SJSA1 (cell line): ENCODE results near the gene NIPA2. TPM values are rescaled to one million over a fixed set of nuclear protein-coding genes. Genes with fewer than 3 reads are reported as not detected.

Experiments
- DNase-seq, 2 experiments: peaks; one replicate each; pipeline ENCODE4 v3.0.0-alpha.2; 2015 to 2020; ENCODE audit warnings: low spot score in 2 of 2, low read depth in 1 of 2
- H3K27ac ChIP-seq: fragments of 250-450 bp; sonication (Bioruptor Pico); 2 replicates; pipeline ENCODE4 v1.5.1; 2020; ENCODE audit warnings: mild to moderate bottlenecking, moderate library complexity
- H3K27me3 ChIP-seq: fragments of 250-450 bp; sonication (Bioruptor Pico); replicated peaks from 2 replicates; pipeline ENCODE4 v1.5.1; 2020; ENCODE audit warnings: mild to moderate bottlenecking, moderate library complexity
- H3K36me3 ChIP-seq: fragments of 250-450 bp; sonication (Bioruptor Pico); 2 replicates; pipeline ENCODE4 v1.5.1; 2020; ENCODE audit warnings: mild to moderate bottlenecking
- H3K4me1 ChIP-seq: fragments of 250-450 bp; sonication (Bioruptor Pico); replicated peaks from 2 replicates; pipeline ENCODE4 v1.6.1; 2021; ENCODE audit warnings: mild to moderate bottlenecking
- H3K4me3 ChIP-seq: fragments of 250-450 bp; sonication (Bioruptor Pico); 2 replicates; pipeline ENCODE4 v1.5.1; 2020; ENCODE audit warnings: mild to moderate bottlenecking
- H3K9me3 ChIP-seq: fragments of 250-450 bp; sonication (Bioruptor Pico); replicated peaks from 2 replicates; pipeline ENCODE4 v1.5.1; 2020; ENCODE audit warnings: mild to moderate bottlenecking
- total RNA-seq: library from RNA; depleted of rRNA; stranded (reverse); fragments of >200 nt; shearing (Covaris generic); gene quantifications from 2 replicates; pipeline ENCODE4 v1.2.3, GENCODE V29; 2014; rRNA removed

NIPA2 gene
- total RNA-seq, 1 experiment from 2014 or later = 217 TPM

DNA sequence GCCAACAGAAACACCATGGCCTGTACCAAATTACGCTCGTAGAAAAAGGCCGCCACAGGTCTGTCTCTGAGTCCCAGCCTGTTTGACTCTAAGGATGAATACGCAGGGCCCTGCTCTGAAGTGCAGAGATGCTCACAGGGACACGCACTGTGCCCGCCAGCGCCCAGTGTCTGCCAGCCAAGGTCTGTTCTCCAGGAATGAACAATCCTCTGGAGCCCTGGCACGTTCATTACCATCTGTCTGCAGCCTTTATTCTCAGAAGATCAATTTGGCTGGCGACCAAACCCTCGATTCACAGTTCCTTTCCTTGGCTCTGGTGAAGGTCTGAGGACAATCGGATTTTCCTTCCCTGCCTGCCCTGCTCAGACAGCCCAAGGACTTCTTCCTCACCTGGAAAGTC lies 66.3 kb downstream of the NIPA2 start:
- no peak for DNase-seq
- Histone ChIP-seq H3K9me3 (no peaks in the 10 kb centered on the region), H3K27ac (no peak overlapping the region), H3K4me3 (no peak overlapping the region), H3K4me1 (no peaks in the 10 kb centered on the region), H3K27me3 (no peaks in the 10 kb centered on the region), H3K36me3 (peaks cover 57% of the 10 kb centered on the region)

DNA sequence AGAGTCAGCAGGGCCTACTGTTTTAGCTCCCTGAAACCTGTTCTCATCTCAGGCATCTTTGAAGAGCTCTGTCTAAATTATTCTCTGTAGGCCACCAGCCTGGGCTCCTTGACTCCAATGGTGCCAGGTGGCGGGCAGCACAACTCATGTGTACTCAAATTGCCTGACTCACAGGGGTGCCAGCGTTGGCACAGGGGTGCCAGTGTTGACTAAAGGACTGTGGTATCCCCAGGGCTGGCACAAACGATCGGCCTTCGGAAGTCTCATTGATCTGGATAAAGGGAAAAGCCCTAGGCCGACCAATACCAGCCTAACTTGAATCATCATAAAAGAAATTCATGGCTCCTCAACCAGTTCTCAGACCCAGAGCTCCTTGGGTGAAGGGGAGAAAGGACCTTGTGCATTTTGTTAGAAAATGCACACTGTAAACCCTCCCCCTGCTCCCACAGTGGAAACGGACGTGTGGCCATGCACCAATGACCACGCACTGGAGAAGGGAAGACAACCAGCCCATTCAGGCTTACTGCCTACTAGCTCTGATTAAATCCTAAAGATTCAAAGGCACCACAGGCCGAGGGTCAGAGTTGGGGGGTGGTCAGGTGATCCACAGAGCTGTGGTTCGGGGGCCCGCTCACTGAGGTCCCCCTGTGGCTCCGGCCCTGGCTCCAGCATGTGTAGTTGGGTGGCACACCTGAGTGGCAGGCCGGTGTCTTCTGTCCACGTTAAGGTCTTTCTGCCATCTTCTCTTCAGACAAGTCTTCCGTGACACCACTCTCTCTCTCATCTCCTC lies 68.9 kb downstream of the NIPA2 start:
- H3K27me3 ChIP-seq = no peaks in the 10 kb centered on the region
- peaks cover 74% of the 10 kb centered on the region for H3K36me3 ChIP-seq
- no peak overlapping the region for H3K27ac ChIP-seq
- no peaks in the 10 kb centered on the region for H3K4me1 ChIP-seq
- H3K9me3 ChIP-seq = no peaks in the 10 kb centered on the region
- no peak overlapping the region for H3K4me3 ChIP-seq
- DNase-seq = no peak

DNA sequence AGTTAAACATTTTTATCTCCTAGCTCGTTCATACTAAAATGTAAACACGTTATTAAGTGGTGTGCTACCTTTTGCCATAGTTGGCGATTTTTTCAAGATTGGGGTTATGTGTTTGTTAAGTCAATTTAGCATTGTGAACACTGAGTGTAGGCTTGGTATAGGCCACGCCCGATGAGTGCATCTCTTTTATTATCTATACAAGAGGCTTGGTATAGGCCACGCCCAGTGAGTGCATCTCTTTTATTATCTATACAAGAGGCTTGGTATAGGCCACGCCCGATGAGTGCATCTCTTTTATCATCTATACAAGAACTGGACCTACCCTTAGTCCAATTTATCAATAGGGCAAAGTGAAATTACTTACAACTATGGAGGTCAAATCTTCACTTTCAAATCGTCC lies 70.4 kb downstream of the NIPA2 start:
- no peaks in the 10 kb centered on the region for H3K27me3 ChIP-seq
- no peak for DNase-seq
- H3K4me3 ChIP-seq = no peak overlapping the region
- H3K4me1 ChIP-seq = no peaks in the 10 kb centered on the region
- H3K36me3 ChIP-seq = peaks cover 71% of the 10 kb centered on the region
- no peak overlapping the region for H3K27ac ChIP-seq
- no peaks in the 10 kb centered on the region for H3K9me3 ChIP-seq

DNA sequence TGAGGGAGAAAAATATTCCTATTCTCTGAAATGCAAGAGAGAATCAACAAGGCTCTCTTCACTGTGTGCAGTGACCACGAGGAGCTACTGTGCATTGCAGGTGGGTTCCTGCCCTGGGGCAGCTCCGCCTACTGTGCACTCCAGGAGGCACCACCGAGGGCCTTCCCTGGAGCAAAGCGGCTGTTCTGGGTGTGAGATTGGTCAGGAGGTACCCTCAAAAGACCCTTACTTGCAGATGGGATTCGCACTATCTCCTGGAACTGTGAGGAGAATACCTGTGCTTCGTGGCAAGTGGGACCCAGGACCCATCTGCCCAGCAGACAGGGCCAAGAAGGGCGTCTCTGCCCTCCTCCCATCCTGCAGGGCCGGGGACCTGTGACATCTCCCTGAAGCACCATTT lies 72.8 kb downstream of the NIPA2 start:
- H3K27ac ChIP-seq = no peak overlapping the region
- no peak for DNase-seq
- H3K36me3 ChIP-seq = peaks cover 79% of the 10 kb centered on the region
- no peaks in the 10 kb centered on the region for H3K27me3 ChIP-seq
- no peaks in the 10 kb centered on the region for H3K4me1 ChIP-seq
- no peak overlapping the region for H3K4me3 ChIP-seq
- H3K9me3 ChIP-seq = no peaks in the 10 kb centered on the region

DNA sequence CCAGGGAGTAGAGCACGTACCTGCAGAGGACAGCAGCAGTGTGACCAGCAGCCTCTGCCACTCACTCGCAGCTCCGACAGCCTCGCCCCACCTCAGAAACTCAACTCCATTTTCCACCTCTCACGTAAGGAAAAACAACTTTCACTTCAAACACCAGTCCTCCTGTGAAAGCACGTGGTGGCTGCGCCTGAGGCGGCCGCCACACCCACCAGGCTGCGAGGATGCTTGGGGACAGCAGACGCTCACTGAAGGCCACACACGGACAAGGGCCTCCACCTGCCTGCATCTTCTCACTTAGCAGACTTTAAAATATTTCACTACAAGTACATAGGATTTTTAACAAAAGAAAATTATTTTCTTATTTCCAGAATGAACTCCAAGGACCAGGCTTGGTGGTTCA lies 73.8 kb downstream of the NIPA2 start:
- H3K36me3 ChIP-seq = peaks cover 79% of the 10 kb centered on the region
- no peaks in the 10 kb centered on the region for H3K9me3 ChIP-seq
- no peaks in the 10 kb centered on the region for H3K4me1 ChIP-seq
- no peak for DNase-seq
- H3K27me3 ChIP-seq = no peaks in the 10 kb centered on the region
- no peak overlapping the region for H3K27ac ChIP-seq
- no peak overlapping the region for H3K4me3 ChIP-seq

DNA sequence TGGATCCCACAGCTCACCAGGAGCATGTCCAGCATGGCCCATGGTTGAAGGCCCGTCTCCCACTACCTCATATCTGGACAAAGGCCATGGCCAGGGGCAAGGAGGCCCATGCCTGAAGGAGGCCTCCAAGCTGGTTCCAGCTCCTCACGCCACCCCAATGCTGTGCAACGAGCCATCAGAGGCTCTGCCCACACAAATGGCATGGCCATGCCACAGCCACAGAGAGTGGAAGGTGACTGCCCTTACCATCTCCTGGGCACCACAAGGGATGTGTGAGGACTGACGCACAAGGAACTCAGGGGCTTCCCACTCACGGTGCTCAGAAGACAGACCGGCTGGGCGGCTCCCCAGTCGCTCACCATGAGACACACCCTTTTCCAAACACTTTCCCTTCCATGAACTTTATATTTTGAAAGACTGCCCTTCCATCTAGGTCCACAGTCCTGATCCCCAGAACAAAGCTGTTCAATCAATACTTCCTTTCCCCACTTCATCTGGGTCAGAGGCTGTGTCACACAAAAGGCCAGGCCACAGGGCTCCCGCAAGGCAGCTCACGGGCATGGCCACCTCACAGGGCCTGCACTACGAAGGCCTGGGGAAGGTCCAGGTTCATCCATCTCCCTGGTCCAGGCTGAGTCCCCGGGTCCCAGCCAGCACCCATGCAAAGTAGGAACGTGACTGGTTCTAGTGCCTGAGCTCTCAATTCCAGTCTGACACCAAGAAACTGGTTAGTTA lies 75.3 kb downstream of the NIPA2 start:
- DNase-seq = no peak
- Histone ChIP-seq H3K27me3 (no peaks in the 10 kb centered on the region), H3K4me1 (peaks cover 4% of the 10 kb centered on the region; the same call in 1 of the 2 replicates), H3K27ac (no peak overlapping the region), H3K4me3 (no peak overlapping the region), H3K9me3 (no peaks in the 10 kb centered on the region), H3K36me3 (peaks cover 82% of the 10 kb centered on the region)

DNA sequence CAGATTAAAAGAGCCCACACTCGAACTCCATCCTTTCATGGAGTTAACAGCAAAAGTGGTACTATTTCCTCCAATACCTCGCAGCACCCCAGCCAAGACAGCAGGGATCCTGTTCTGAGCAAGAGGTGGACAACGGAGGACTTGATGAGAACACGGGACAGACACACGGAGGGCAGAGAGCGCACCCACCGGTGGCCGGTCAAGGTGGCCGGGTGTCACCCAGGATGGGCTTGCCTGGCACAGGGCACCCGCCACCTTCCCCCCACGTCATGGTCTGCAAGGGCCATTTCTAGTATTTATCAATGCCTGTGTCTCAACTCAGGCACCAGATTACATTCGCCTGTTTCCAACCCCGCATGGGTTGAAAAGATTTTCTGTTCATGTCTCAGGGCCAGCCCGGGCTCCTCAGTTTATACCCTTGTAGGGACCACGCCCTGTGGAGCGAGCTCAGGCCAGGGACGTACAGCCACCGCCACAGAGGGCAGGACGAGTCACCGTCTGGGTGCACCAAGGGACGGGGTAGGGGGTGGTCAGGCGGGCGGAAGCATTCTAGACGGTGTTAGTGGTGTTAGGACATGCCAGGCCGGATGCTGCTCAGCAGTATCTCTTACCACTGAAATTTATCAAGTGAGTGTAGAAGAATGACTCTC lies 77.5 kb downstream of the NIPA2 start:
- Histone ChIP-seq H3K4me3 (no peak overlapping the region), H3K9me3 (no peaks in the 10 kb centered on the region), H3K27ac (no peak overlapping the region), H3K4me1 (peaks cover 4% of the 10 kb centered on the region; the same call in 1 of the 2 replicates), H3K36me3 (peaks cover 64% of the 10 kb centered on the region), H3K27me3 (no peaks in the 10 kb centered on the region)
- DNase-seq = no peak

DNA sequence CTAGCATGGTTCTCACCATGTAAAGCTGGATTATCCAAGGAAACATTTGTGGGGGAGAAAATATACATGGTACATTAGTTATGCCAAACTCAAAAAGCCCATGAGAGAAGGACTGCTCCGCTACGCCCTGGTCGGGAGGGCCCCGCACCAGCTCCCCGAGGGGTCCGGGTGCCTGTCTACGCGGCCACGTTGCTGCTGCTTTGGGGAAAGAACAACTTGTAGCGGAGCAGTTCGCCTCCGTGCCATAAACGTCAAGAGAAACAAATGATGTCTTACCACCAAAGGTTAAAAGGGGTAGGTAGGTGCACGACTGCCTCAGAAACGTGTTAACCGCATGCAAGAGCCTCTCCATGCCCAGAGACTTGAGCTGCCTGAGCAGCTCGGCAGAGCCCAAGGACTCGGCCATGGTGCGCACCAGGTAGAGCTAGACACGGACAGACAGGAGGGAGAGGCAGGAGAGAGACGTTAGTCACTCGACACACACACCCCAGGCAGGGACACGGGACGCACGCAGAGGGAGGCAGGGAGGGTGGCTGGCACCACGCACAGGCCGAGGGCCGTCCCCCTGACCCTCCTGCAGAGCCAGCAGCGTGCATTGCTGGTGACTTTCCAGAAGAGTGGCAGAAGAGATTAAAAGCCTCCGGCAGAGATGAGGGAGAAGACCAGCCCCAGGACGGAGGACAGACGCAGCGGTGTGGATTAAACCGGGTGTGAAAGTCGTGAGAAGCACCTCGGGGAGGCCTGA lies 78.3 kb downstream of the NIPA2 start:
- H3K9me3 ChIP-seq = no peaks in the 10 kb centered on the region
- H3K36me3 ChIP-seq = peaks cover 56% of the 10 kb centered on the region
- no peaks in the 10 kb centered on the region for H3K27me3 ChIP-seq
- H3K4me3 ChIP-seq = no peak overlapping the region
- DNase-seq = no peak
- no peak overlapping the region for H3K27ac ChIP-seq
- H3K4me1 ChIP-seq = peaks cover 4% of the 10 kb centered on the region; the same call in 1 of the 2 replicates

DNA sequence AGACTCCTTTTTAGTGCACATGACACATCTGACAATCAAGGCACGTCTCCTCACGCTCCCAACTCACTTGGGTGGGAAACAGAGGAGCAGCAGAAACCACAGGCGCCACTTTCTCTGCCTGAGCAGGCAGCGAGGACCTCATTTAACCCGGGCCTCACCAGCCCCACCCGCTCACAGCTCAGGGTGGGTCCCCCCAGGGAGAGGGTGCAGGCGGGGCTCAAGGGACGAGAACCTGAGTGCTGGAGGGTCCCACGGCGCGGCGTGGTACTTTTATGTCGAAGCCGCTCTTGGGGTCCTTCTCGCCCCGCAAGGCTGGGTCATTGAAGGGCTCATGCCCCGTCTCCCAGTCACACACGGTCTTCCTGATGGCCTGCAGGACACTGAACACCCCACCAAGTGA lies 79.1 kb downstream of the NIPA2 start:
- no peak for DNase-seq
- H3K4me3 ChIP-seq = no peak overlapping the region
- H3K4me1 ChIP-seq = peaks cover 4% of the 10 kb centered on the region; the same call in 1 of the 2 replicates
- H3K9me3 ChIP-seq = no peaks in the 10 kb centered on the region
- no peak overlapping the region for H3K27ac ChIP-seq
- H3K27me3 ChIP-seq = no peaks in the 10 kb centered on the region
- peaks cover 52% of the 10 kb centered on the region for H3K36me3 ChIP-seq

Other genes with a start within 250 kb of the NIPA2 start
- 17.2 and 22.5 TPM in 2 replicates for gene NIPA1, start 52.0 kb upstream of the NIPA2 start, total RNA-seq
- 70.5 and 110 TPM in 2 replicates for gene CYFIP1, start 141.7 kb downstream of the NIPA2 start, total RNA-seq
- 21.2 and 42.3 TPM in 2 replicates for gene TUBGCP5, start 200.9 kb downstream of the NIPA2 start, total RNA-seq